Neural progenitor cell (in vitro differentiated cells): ENCODE data around the gene CLEC4E.

Experiments
- EZH2 ChIP-seq: fragments of 200-600 bp; sonication (generic); IDR thresholded peaks from 2 replicates; pipeline ENCODE4 v1.6.1; 2017; ENCODE audit warnings: antibody characterized with exemption, mild to moderate bottlenecking, moderate library complexity
- EZH2phosphoT487 ChIP-seq: fragments of 200-600 bp; sonication (generic); IDR thresholded peaks from 2 replicates; pipeline ENCODE4 v1.6.1; 2017; ENCODE audit warnings: antibody characterized with exemption
- TF ChIP-seq, protein P1 (sequence below): fragments of 200-600 bp; sonication (generic); IDR thresholded peaks from 2 replicates; pipeline ENCODE4 v1.5.1; 2017; ENCODE audit warnings: antibody characterized with exemption, mild to moderate bottlenecking

DNA sequence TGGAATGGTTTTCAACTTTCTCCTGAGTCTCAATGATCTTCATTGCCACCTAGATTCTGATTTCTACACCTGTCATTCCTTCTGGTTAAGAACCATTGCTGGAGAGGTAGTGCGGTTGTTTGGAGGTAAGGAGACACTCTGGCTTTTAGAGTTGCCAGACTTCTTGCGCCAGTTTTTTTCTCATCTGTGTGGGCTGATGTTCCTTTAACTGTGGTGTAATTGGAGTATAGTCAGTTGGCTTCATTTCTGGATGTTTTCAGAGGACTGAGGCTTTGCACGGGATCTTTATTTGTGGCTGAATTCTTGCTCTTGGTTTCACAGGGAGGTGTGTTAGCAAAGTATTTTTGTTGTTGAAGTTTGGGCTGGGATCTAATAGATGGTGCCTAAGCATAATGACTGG, 33.1 kb downstream of the CLEC4E start:
- TF ChIP-seq, protein P1, sequence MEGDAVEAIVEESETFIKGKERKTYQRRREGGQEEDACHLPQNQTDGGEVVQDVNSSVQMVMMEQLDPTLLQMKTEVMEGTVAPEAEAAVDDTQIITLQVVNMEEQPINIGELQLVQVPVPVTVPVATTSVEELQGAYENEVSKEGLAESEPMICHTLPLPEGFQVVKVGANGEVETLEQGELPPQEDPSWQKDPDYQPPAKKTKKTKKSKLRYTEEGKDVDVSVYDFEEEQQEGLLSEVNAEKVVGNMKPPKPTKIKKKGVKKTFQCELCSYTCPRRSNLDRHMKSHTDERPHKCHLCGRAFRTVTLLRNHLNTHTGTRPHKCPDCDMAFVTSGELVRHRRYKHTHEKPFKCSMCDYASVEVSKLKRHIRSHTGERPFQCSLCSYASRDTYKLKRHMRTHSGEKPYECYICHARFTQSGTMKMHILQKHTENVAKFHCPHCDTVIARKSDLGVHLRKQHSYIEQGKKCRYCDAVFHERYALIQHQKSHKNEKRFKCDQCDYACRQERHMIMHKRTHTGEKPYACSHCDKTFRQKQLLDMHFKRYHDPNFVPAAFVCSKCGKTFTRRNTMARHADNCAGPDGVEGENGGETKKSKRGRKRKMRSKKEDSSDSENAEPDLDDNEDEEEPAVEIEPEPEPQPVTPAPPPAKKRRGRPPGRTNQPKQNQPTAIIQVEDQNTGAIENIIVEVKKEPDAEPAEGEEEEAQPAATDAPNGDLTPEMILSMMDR, result no peak
- TF ChIP-seq EZH2, result no peak
- TF ChIP-seq EZH2phosphoT487, result no peak
